Measurements from ENCODE around the gene PRKG1. TPM values are rescaled to one million over a fixed set of nuclear protein-coding genes. Genes with fewer than 3 reads are reported as not detected.
A peak's percentile ranks its signal among the peaks of the same experiment; 100 is the strongest.

Gene PRKG1
- total RNA-seq, 1 experiment from 2014 or later: 7.4 TPM

DNA sequence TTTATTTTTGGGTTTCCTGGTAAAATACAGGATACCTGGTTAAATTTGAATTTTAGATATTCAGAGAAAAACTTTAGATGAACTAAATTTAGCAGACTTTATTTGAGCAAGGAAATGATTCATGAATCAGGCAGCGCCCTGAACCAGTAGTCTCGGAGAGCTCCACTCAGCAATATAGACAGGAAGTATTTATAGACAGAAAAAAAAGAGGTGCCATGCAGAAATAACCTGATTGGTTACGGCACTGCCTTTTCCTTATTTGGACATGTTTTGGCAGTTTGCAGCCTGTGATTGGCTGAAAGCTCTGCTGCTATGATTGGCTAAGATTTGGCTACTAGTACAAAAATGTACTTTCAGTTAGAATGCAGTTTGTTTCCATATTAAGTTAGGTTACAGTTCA is 1041.5 kb downstream of the PRKG1 start:
- TF ChIP-seq, protein P1, sequence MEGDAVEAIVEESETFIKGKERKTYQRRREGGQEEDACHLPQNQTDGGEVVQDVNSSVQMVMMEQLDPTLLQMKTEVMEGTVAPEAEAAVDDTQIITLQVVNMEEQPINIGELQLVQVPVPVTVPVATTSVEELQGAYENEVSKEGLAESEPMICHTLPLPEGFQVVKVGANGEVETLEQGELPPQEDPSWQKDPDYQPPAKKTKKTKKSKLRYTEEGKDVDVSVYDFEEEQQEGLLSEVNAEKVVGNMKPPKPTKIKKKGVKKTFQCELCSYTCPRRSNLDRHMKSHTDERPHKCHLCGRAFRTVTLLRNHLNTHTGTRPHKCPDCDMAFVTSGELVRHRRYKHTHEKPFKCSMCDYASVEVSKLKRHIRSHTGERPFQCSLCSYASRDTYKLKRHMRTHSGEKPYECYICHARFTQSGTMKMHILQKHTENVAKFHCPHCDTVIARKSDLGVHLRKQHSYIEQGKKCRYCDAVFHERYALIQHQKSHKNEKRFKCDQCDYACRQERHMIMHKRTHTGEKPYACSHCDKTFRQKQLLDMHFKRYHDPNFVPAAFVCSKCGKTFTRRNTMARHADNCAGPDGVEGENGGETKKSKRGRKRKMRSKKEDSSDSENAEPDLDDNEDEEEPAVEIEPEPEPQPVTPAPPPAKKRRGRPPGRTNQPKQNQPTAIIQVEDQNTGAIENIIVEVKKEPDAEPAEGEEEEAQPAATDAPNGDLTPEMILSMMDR (conservative IDR thresholded peaks at IDR 0.05; ENCODE audit: low read depth, low read length): no peak
- TF ChIP-seq EZH2 (IDR thresholded peaks at IDR 0.05; ENCODE audit: low read length, unreplicated experiment) (no peak), EZH2phosphoT487 (IDR thresholded peaks at IDR 0.05; ENCODE audit: borderline replicate concordance, low read length) (no peak)
- ATAC-seq (peak; percentile 93), DNase-seq (peak; percentile 91)
- ChIA-PET CTCF (no interaction called here), POLR2A (ENCODE audit: unreplicated experiment) (no interaction called here)
- H3K9me3 ChIP-seq (ENCODE audit: low read length): no peaks in the 10 kb centered on the region
- H3K27me3 ChIP-seq (ENCODE audit: low read length): no peaks in the 10 kb centered on the region
- H3K4me2 ChIP-seq (ENCODE audit: low read length): peak overlapping the region; percentile 18
- H3K4me3 ChIP-seq (ENCODE audit: low read length): no peak overlapping the region; the same call in 1 of the 2 replicates
- H3K79me2 ChIP-seq (ENCODE audit: low read length): no peaks in the 10 kb centered on the region
- intact Hi-C loops (cut with micrococcal nuclease): no loop called here
- no peaks in the 10 kb centered on the region for H3F3A ChIP-seq (ENCODE audit: low read length, unreplicated experiment)
- no peaks in the 10 kb centered on the region for H4K20me1 ChIP-seq (ENCODE audit: low read length)
- no TSS peak for BruUV-seq (replicated peaks)
- peaks cover 25% of the 10 kb centered on the region for H3K4me1 ChIP-seq (ENCODE audit: insufficient read depth, low read length)
- no peaks in the 10 kb centered on the region for H3K9me2 ChIP-seq (replicated peaks; ENCODE audit: low read length)
- peak overlapping the region; percentile 8; the same call in 1 of the 2 replicates for H2AFZ ChIP-seq (ENCODE audit: low read length)
- H3K36me3 ChIP-seq (ENCODE audit: low read depth, low read length): no peaks in the 10 kb centered on the region
- H3K27ac ChIP-seq (ENCODE audit: low read length): peak overlapping the region; percentile 28
- no peak overlapping the region; the same call in 1 of the 2 replicates for H3K9ac ChIP-seq (ENCODE audit: low read length)

DNA sequence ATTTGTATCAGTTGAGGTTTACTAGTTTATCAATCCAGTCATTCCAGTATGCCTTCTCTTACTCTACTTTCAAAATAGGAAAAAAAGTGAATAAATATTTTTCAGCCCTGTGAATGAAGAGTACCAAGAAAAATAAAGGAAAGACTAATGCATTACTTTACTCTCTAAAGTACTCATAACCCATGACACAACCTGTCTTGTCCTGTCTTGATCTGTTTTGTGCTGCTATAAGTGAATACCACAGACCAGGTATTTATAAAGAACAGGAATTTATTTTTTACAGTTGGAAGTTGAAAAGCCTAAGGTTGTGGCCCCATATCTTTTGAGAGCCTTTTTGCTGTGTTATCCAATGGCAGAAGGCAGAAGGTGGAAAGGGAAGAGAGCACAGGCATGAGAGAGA is 1045.2 kb downstream of the PRKG1 start:
- Histone ChIP-seq H3K4me1 (ENCODE audit: insufficient read depth, low read length) (peaks cover 25% of the 10 kb centered on the region), H3K9me2 (replicated peaks; ENCODE audit: low read length) (no peaks in the 10 kb centered on the region), H3K4me3 (ENCODE audit: low read length) (no peak overlapping the region), H4K20me1 (ENCODE audit: low read length) (no peaks in the 10 kb centered on the region), H3K4me2 (ENCODE audit: low read length) (no peak overlapping the region), H3K9ac (ENCODE audit: low read length) (no peak overlapping the region), H3K27me3 (ENCODE audit: low read length) (no peaks in the 10 kb centered on the region), H3K27ac (ENCODE audit: low read length) (no peak overlapping the region), H2AFZ (ENCODE audit: low read length) (no peak overlapping the region), H3K9me3 (ENCODE audit: low read length) (no peaks in the 10 kb centered on the region), H3F3A (ENCODE audit: low read length, unreplicated experiment) (no peaks in the 10 kb centered on the region), H3K36me3 (ENCODE audit: low read depth, low read length) (no peaks in the 10 kb centered on the region), H3K79me2 (ENCODE audit: low read length) (no peaks in the 10 kb centered on the region)
- TF ChIP-seq EZH2 (IDR thresholded peaks at IDR 0.05; ENCODE audit: low read length, unreplicated experiment): no peak
- no peak for TF ChIP-seq EZH2phosphoT487 (IDR thresholded peaks at IDR 0.05; ENCODE audit: borderline replicate concordance, low read length)
- TF ChIP-seq, protein P1 (conservative IDR thresholded peaks at IDR 0.05; ENCODE audit: low read depth, low read length): no peak
- ChIA-PET POLR2A (ENCODE audit: unreplicated experiment) (no interaction called here), CTCF (no interaction called here)
- DNase-seq (no peak), ATAC-seq (no peak)
- BruUV-seq (replicated peaks): no TSS peak
- intact Hi-C loops (cut with micrococcal nuclease): no loop called here

DNA sequence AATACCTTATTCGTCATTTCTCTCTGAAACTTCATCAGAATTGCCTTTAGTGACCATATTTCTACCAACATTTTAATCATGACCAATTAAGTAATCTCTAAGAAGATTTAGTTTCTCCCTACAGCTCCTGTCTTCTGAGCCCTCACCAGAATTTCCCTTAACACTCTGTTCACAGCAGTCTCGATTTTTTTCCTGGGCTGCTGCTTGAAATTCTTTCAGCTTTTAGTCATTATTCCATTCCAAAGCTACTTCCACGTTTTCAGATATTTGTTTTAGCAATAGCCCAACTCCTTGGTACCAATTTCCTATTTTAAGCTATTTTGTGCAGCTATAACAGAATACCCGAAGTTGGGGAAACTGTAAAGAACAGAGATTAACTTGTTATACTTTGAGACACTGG is 1047.4 kb downstream of the PRKG1 start:
- ChIA-PET CTCF (no interaction called here), POLR2A (ENCODE audit: unreplicated experiment) (no interaction called here)
- no peak overlapping the region for H2AFZ ChIP-seq (ENCODE audit: low read length)

More for the DNA sequence above, 1047.4 kb downstream of the PRKG1 start:
- H3F3A ChIP-seq (ENCODE audit: low read length, unreplicated experiment): no peaks in the 10 kb centered on the region
- no peak for TF ChIP-seq EZH2phosphoT487 (IDR thresholded peaks at IDR 0.05; ENCODE audit: borderline replicate concordance, low read length)
- no peak for TF ChIP-seq EZH2 (IDR thresholded peaks at IDR 0.05; ENCODE audit: low read length, unreplicated experiment)
- TF ChIP-seq, protein P1 (conservative IDR thresholded peaks at IDR 0.05; ENCODE audit: low read depth, low read length): no peak
- no peaks in the 10 kb centered on the region for H3K9me2 ChIP-seq (replicated peaks; ENCODE audit: low read length)
- H3K4me1 ChIP-seq (ENCODE audit: insufficient read depth, low read length): peaks cover 10% of the 10 kb centered on the region
- no TSS peak for BruUV-seq (replicated peaks)
- DNase-seq: no peak
- intact Hi-C loops (cut with micrococcal nuclease): no loop called here
- H3K27me3 ChIP-seq (ENCODE audit: low read length): no peaks in the 10 kb centered on the region
- no peaks in the 10 kb centered on the region for H3K9me3 ChIP-seq (ENCODE audit: low read length)
- H3K4me3 ChIP-seq (ENCODE audit: low read length): no peak overlapping the region
- no peak overlapping the region for H3K4me2 ChIP-seq (ENCODE audit: low read length)
- no peak overlapping the region for H3K9ac ChIP-seq (ENCODE audit: low read length)
- H3K79me2 ChIP-seq (ENCODE audit: low read length): no peaks in the 10 kb centered on the region
- no peaks in the 10 kb centered on the region for H4K20me1 ChIP-seq (ENCODE audit: low read length)
- no peaks in the 10 kb centered on the region for H3K36me3 ChIP-seq (ENCODE audit: low read depth, low read length)
- no peak overlapping the region for H3K27ac ChIP-seq (ENCODE audit: low read length)
- no peak for ATAC-seq
